Endothelial cell of hepatic sinusoid (primary cell): ENCODE results near the gene RALA.

Experiments used
- in situ Hi-C: cut with HindIII; loops from 2 replicates; pipeline ENCODE4 v1.10.0; 2017; ENCODE audit warnings: low sequenced_read_pairs

Gene RALA

GRCh38 chr7:39609113-39609934, 14.0 kb upstream of the RALA start:
- in situ Hi-C loops = no loop called here

GRCh38 chr7:39609935-39610263, 13.5 kb upstream of the RALA start:
- in situ Hi-C loops = no loop called here

GRCh38 chr7:39613577-39613976, 9.8 kb upstream of the RALA start:
- in situ Hi-C loops = no loop called here

GRCh38 chr7:39614299-39614698, 9.1 kb upstream of the RALA start:
- in situ Hi-C loops = no loop called here

- in situ Hi-C loops = no loop called here
Measured at GRCh38 chr7:39615350-39615975, 7.9 kb upstream of the RALA start.

- in situ Hi-C loops = no loop called here
Measured at GRCh38 chr7:39616138-39616537, 7.2 kb upstream of the RALA start.

GRCh38 chr7:39617005-39617404, 6.4 kb upstream of the RALA start:
- in situ Hi-C loops = no loop called here

GRCh38 chr7:39618868-39619267, 4.5 kb upstream of the RALA start:
- in situ Hi-C loops = no loop called here

- in situ Hi-C loops = no loop called here
Measured at GRCh38 chr7:39620486-39620885, 2.9 kb upstream of the RALA start.

GRCh38 chr7:39621261-39621660, 2.1 kb upstream of the RALA start:
- in situ Hi-C loops = no loop called here

- in situ Hi-C loops = no loop called here
Measured at GRCh38 chr7:39621784-39622411, 1.5 kb upstream of the RALA start.

GRCh38 chr7:39622609-39623008, 763 bp upstream of the RALA start:
- in situ Hi-C loops = no loop called here

- in situ Hi-C loops = no loop called here
Measured at GRCh38 chr7:39623732-39624441, 515 bp downstream of the RALA start.

- in situ Hi-C loops = no loop called here
Measured at GRCh38 chr7:39624442-39624807, 1.1 kb downstream of the RALA start.

- in situ Hi-C loops = no loop called here
Measured at GRCh38 chr7:39624935-39625694, 1.7 kb downstream of the RALA start.

- in situ Hi-C loops = no loop called here
Measured at GRCh38 chr7:39631736-39632308, 8.4 kb downstream of the RALA start.

- in situ Hi-C loops = no loop called here
Measured at GRCh38 chr7:39633563-39634477, 10.4 kb downstream of the RALA start.

GRCh38 chr7:39634478-39634805, 11.1 kb downstream of the RALA start:
- in situ Hi-C loops = no loop called here

- in situ Hi-C loops = no loop called here
Measured at GRCh38 chr7:39637400-39637799, 14.0 kb downstream of the RALA start.
